WTC11 (cell line): Measurements from ENCODE around the gene SHLD1. TPM values are rescaled to one million over a fixed set of nuclear protein-coding genes. Genes with fewer than 3 reads are reported as not detected.

ENCODE experiments used
- ATAC-seq: fragments of 200-7000 bp; cut with Tn5 transposase; 2 replicates; pipeline ENCODE4 v1.10.0; 2021; ENCODE audit warnings: mild to moderate bottlenecking, moderate library complexity
- CTCF ChIA-PET: fragments of 300-600 bp; sonication (Branson Sonifier 250); formaldehyde crosslinking; loops from one replicate; lab custom pipeline; 2021; ENCODE audit warnings: antibody characterized with exemption; lab: Charles Lee
- POLR2A ChIA-PET: fragments of 350-600 bp; sonication (Branson Sonifier 250); formaldehyde crosslinking; loops from one replicate; lab custom pipeline; 2021; ENCODE audit warnings: antibody characterized with exemption; lab: Charles Lee
- DNase-seq: peaks from one replicate; pipeline ENCODE4 v3.0.0; 2021; ENCODE audit warnings: low spot score
- H3K27ac Mint-ChIP-seq: 2 replicates; pipeline ENCODE4 v1.8.0; 2021; ENCODE audit warnings: mixed read lengths
- H3K27me3 Mint-ChIP-seq: 2 replicates; pipeline ENCODE4 v1.8.0; 2021; ENCODE audit warnings: low read depth, mild to moderate bottlenecking, moderate library complexity, mixed read lengths
- H3K36me3 Mint-ChIP-seq: 2 replicates; pipeline ENCODE4 v1.8.0; 2021; ENCODE audit warnings: mixed read lengths
- H3K4me1 Mint-ChIP-seq: 2 replicates; pipeline ENCODE4 v1.8.0; 2022; ENCODE audit warnings: mixed read lengths
- H3K4me3 Mint-ChIP-seq: 2 replicates; pipeline ENCODE4 v1.8.0; 2021; ENCODE audit warnings: mild to moderate bottlenecking, moderate library complexity, mixed read lengths
- H3K9me3 Mint-ChIP-seq: 2 replicates; pipeline ENCODE4 v1.8.0; 2021; ENCODE audit warnings: mixed read lengths
- CREM ChIP-seq: sonication (generic); formaldehyde crosslinking; IDR thresholded peaks from 2 replicates; pipeline ENCODE4 v1.8.1; 2022; ENCODE audit warnings: mild to moderate bottlenecking, missing genetic modification reagents, moderate library complexity
- ELF4 ChIP-seq: sonication (generic); formaldehyde crosslinking; IDR thresholded peaks from 2 replicates; pipeline ENCODE4 v1.8.1; 2022; ENCODE audit warnings: low read depth, mild to moderate bottlenecking, moderate library complexity, missing genetic modification reagents
- ETV6 ChIP-seq: sonication (generic); formaldehyde crosslinking; IDR thresholded peaks from 2 replicates; pipeline ENCODE4 v1.8.1; 2022; ENCODE audit warnings: mild to moderate bottlenecking, missing genetic modification reagents
- GRHL2 ChIP-seq: fragments of 250-450 bp; sonication (Bioruptor Pico); IDR thresholded peaks from 2 replicates; pipeline ENCODE4 v1.8.0; 2022; ENCODE audit warnings: mild to moderate bottlenecking, moderate library complexity; ENCODE audit not compliant: insufficient replicate concordance, severe bottlenecking
- IRF2 ChIP-seq: sonication (generic); formaldehyde crosslinking; IDR thresholded peaks from 2 replicates; pipeline ENCODE4 v1.8.0; 2022; ENCODE audit warnings: low read depth, missing genetic modification reagents, borderline replicate concordance
- JUN ChIP-seq: sonication (generic); formaldehyde crosslinking; IDR thresholded peaks from 2 replicates; pipeline ENCODE4 v1.8.0; 2023; ENCODE audit warnings: mild to moderate bottlenecking, missing genetic modification reagents
- KAT7 ChIP-seq: sonication (generic); formaldehyde crosslinking; IDR thresholded peaks from 2 replicates; pipeline ENCODE4 v1.8.1; 2023; ENCODE audit warnings: missing genetic modification reagents, mild to moderate bottlenecking, borderline replicate concordance
- NFE2L1 ChIP-seq: sonication (generic); formaldehyde crosslinking; IDR thresholded peaks from 2 replicates; pipeline ENCODE4 v1.8.1; 2023; ENCODE audit warnings: missing genetic modification reagents
- NR1H2 ChIP-seq: sonication (generic); formaldehyde crosslinking; IDR thresholded peaks from 2 replicates; pipeline ENCODE4 v1.9.0; 2021; ENCODE audit warnings: mild to moderate bottlenecking, moderate library complexity, missing genetic modification reagents
- NR2C2 ChIP-seq: sonication (generic); formaldehyde crosslinking; IDR thresholded peaks from 2 replicates; pipeline ENCODE4 v1.8.0; 2022; ENCODE audit warnings: mild to moderate bottlenecking, missing genetic modification reagents
- PRRX2 ChIP-seq: fragments of 250-450 bp; sonication (Bioruptor Pico); IDR thresholded peaks from 2 replicates; pipeline ENCODE4 v1.8.0; 2021; ENCODE audit warnings: mild to moderate bottlenecking
- RELA ChIP-seq: sonication (generic); formaldehyde crosslinking; IDR thresholded peaks from 2 replicates; pipeline ENCODE4 v1.8.1; 2022; ENCODE audit warnings: missing genetic modification reagents, mild to moderate bottlenecking, borderline replicate concordance
- SMAD4 ChIP-seq: sonication (generic); formaldehyde crosslinking; IDR thresholded peaks from 2 replicates; pipeline ENCODE4 v1.8.0; 2022; ENCODE audit warnings: mild to moderate bottlenecking, missing genetic modification reagents
- TEAD4 ChIP-seq: sonication (generic); formaldehyde crosslinking; IDR thresholded peaks from 2 replicates; pipeline ENCODE4 v1.8.0; 2022; ENCODE audit warnings: mild to moderate bottlenecking, missing genetic modification reagents
- total RNA-seq: library from RNA; stranded (reverse); gene quantifications from 3 replicates; pipeline ENCODE4 v1.2.3, GENCODE V29; 2021
- TF ChIP-seq, protein P1 (sequence below): sonication (generic); formaldehyde crosslinking; IDR thresholded peaks from 2 replicates; pipeline ENCODE4 v1.8.1; 2022; ENCODE audit warnings: low read depth, missing genetic modification reagents, borderline replicate concordance
- TF ChIP-seq, protein P2 (sequence below): sonication (generic); formaldehyde crosslinking; IDR thresholded peaks from 2 replicates; pipeline ENCODE4 v1.8.0; 2022; ENCODE audit warnings: missing genetic modification reagents
- TF ChIP-seq, protein P3 (sequence below): sonication (generic); formaldehyde crosslinking; IDR thresholded peaks from 2 replicates; pipeline ENCODE4 v1.8.1; 2023; ENCODE audit warnings: mild to moderate bottlenecking, missing genetic modification reagents
- TF ChIP-seq, protein P4 (sequence below): fragments of 250-450 bp; sonication (Bioruptor Pico); IDR thresholded peaks from 2 replicates; pipeline ENCODE4 v1.9.0; 2021; ENCODE audit warnings: mild to moderate bottlenecking
- TF ChIP-seq, protein P5 (sequence below): fragments of 250-450 bp; sonication (Bioruptor Pico); IDR thresholded peaks from 2 replicates; pipeline ENCODE4 v1.8.0; 2021; ENCODE audit warnings: mild to moderate bottlenecking
- TF ChIP-seq, protein P6 (sequence below): sonication (generic); formaldehyde crosslinking; IDR thresholded peaks from 2 replicates; pipeline ENCODE4 v1.8.1; 2023; ENCODE audit warnings: mild to moderate bottlenecking, moderate library complexity, missing genetic modification reagents

Gene SHLD1
- total RNA-seq, 1 experiment from 2014 or later = 4.1 TPM

DNA sequence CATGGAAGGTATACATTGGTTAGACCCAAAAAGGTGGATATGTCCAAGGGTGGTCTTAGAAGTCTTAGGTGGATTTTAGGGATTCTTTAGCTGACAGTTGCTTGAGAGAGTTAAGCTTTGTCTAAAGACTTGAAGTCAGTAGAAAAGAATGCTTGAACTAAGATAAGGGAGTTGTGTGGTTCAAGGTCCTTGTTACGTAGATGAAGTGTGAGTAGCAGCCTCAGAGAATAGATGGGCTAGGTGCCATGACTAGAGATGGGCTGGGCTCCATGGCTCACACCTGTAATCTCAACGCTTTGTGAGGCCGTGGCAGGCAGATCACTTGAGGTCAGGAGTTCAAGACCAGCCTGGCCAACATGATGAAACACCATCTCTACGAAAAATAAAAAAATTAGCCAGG lies 1.7 kb downstream of the SHLD1 start:
- Mint-ChIP-seq H3K4me3 (peak overlapping the region; percentile 82), H3K27me3 (peaks cover 4% of the 10 kb centered on the region; the same call in 1 of the 2 replicates), H3K4me1 (peaks cover 18% of the 10 kb centered on the region), H3K36me3 (peaks cover 3% of the 10 kb centered on the region; the same call in 1 of the 2 replicates), H3K9me3 (peaks cover 4% of the 10 kb centered on the region; the same call in 1 of the 2 replicates), H3K27ac (no peak overlapping the region)
- POLR2A ChIA-PET = interaction anchor here (0.7 kb wide), 1 partner anchor 107 kb away, joined by 3 read pairs; no protein-coding TSS in a partner anchor
- CTCF ChIA-PET = no interaction called here
- TF ChIP-seq, protein P1, sequence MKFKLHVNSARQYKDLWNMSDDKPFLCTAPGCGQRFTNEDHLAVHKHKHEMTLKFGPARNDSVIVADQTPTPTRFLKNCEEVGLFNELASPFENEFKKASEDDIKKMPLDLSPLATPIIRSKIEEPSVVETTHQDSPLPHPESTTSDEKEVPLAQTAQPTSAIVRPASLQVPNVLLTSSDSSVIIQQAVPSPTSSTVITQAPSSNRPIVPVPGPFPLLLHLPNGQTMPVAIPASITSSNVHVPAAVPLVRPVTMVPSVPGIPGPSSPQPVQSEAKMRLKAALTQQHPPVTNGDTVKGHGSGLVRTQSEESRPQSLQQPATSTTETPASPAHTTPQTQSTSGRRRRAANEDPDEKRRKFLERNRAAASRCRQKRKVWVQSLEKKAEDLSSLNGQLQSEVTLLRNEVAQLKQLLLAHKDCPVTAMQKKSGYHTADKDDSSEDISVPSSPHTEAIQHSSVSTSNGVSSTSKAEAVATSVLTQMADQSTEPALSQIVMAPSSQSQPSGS (CRISPR knock-in tag) = no peak
- no peak for TF ChIP-seq NR2C2 (CRISPR knock-in tag)
- TF ChIP-seq, protein P2, sequence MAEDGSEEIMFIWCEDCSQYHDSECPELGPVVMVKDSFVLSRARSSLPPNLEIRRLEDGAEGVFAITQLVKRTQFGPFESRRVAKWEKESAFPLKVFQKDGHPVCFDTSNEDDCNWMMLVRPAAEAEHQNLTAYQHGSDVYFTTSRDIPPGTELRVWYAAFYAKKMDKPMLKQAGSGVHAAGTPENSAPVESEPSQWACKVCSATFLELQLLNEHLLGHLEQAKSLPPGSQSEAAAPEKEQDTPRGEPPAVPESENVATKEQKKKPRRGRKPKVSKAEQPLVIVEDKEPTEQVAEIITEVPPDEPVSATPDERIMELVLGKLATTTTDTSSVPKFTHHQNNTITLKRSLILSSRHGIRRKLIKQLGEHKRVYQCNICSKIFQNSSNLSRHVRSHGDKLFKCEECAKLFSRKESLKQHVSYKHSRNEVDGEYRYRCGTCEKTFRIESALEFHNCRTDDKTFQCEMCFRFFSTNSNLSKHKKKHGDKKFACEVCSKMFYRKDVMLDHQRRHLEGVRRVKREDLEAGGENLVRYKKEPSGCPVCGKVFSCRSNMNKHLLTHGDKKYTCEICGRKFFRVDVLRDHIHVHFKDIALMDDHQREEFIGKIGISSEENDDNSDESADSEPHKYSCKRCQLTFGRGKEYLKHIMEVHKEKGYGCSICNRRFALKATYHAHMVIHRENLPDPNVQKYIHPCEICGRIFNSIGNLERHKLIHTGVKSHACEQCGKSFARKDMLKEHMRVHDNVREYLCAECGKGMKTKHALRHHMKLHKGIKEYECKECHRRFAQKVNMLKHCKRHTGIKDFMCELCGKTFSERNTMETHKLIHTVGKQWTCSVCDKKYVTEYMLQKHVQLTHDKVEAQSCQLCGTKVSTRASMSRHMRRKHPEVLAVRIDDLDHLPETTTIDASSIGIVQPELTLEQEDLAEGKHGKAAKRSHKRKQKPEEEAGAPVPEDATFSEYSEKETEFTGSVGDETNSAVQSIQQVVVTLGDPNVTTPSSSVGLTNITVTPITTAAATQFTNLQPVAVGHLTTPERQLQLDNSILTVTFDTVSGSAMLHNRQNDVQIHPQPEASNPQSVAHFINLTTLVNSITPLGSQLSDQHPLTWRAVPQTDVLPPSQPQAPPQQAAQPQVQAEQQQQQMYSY = no peak
- TF ChIP-seq IRF2 (CRISPR knock-in tag) = no peak
- TF ChIP-seq RELA = no peak
- TF ChIP-seq ETV6 (CRISPR knock-in tag) = no peak
- no peak for TF ChIP-seq NFE2L1
- no peak for TF ChIP-seq ELF4 (CRISPR knock-in tag)
- TF ChIP-seq NR1H2 (CRISPR knock-in tag) = no peak
- TF ChIP-seq, protein P3, sequence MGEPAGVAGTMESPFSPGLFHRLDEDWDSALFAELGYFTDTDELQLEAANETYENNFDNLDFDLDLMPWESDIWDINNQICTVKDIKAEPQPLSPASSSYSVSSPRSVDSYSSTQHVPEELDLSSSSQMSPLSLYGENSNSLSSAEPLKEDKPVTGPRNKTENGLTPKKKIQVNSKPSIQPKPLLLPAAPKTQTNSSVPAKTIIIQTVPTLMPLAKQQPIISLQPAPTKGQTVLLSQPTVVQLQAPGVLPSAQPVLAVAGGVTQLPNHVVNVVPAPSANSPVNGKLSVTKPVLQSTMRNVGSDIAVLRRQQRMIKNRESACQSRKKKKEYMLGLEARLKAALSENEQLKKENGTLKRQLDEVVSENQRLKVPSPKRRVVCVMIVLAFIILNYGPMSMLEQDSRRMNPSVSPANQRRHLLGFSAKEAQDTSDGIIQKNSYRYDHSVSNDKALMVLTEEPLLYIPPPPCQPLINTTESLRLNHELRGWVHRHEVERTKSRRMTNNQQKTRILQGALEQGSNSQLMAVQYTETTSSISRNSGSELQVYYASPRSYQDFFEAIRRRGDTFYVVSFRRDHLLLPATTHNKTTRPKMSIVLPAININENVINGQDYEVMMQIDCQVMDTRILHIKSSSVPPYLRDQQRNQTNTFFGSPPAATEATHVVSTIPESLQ (CRISPR knock-in tag) = no peak
- TF ChIP-seq GRHL2 (CRISPR knock-in tag) = no peak
- no peak for TF ChIP-seq CREM (CRISPR knock-in tag)
- TF ChIP-seq, protein P4, sequence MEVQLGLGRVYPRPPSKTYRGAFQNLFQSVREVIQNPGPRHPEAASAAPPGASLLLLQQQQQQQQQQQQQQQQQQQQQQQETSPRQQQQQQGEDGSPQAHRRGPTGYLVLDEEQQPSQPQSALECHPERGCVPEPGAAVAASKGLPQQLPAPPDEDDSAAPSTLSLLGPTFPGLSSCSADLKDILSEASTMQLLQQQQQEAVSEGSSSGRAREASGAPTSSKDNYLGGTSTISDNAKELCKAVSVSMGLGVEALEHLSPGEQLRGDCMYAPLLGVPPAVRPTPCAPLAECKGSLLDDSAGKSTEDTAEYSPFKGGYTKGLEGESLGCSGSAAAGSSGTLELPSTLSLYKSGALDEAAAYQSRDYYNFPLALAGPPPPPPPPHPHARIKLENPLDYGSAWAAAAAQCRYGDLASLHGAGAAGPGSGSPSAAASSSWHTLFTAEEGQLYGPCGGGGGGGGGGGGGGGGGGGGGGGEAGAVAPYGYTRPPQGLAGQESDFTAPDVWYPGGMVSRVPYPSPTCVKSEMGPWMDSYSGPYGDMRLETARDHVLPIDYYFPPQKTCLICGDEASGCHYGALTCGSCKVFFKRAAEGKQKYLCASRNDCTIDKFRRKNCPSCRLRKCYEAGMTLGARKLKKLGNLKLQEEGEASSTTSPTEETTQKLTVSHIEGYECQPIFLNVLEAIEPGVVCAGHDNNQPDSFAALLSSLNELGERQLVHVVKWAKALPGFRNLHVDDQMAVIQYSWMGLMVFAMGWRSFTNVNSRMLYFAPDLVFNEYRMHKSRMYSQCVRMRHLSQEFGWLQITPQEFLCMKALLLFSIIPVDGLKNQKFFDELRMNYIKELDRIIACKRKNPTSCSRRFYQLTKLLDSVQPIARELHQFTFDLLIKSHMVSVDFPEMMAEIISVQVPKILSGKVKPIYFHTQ (CRISPR knock-in tag) = no peak
- TF ChIP-seq JUN (CRISPR knock-in tag) = no peak
- no peak for TF ChIP-seq KAT7 (CRISPR knock-in tag)
- ATAC-seq (no peak), DNase-seq (no peak)

DNA sequence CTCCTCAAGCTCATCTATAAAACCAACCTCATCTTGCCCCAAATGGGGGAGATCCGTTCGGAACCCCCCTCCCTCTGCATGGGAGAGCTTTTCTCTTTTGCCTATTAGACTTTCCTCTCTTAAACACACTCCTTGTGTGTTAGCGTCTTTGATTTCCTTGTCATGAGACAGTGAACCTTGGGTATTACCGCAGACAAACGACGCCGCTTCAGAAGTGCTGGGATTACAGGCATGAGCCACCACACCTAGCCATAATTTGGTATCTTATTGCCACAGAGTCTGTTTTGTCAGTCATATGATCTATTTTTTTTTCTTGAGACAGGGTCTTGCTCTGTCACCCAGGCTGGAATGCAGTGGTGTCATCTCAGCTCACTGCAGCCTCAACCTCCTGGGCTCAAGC lies 3.6 kb downstream of the SHLD1 start:
- no peak for ATAC-seq
- peaks cover 4% of the 10 kb centered on the region; the same call in 1 of the 2 replicates for H3K9me3 Mint-ChIP-seq
- no peak for DNase-seq
- H3K4me1 Mint-ChIP-seq = peaks cover 22% of the 10 kb centered on the region
- no peaks in the 10 kb centered on the region for H3K27me3 Mint-ChIP-seq
- ChIA-PET CTCF (interaction anchor here (0.9 to 1.4 kb wide), 2 partner anchors 35 to 196 kb away, joined by 4 to 6 read pairs; no protein-coding TSS in a partner anchor), POLR2A (interaction anchor here (0.6 to 1.0 kb wide), 2 partner anchors 39 to 300 kb away, joined by 3 read pairs; no protein-coding TSS in a partner anchor)
- H3K4me3 Mint-ChIP-seq = no peak overlapping the region; the same call in 1 of the 2 replicates
- H3K27ac Mint-ChIP-seq = peak overlapping the region; percentile 46
- H3K36me3 Mint-ChIP-seq = peaks cover 5% of the 10 kb centered on the region; the same call in 1 of the 2 replicates
- TF ChIP-seq SMAD4 (CRISPR knock-in tag) (no peak), TEAD4 (CRISPR knock-in tag) (no peak), JUN (CRISPR knock-in tag) (no peak), RELA (no peak), PRRX2 (CRISPR knock-in tag) (no peak)
- TF ChIP-seq, protein P5, sequence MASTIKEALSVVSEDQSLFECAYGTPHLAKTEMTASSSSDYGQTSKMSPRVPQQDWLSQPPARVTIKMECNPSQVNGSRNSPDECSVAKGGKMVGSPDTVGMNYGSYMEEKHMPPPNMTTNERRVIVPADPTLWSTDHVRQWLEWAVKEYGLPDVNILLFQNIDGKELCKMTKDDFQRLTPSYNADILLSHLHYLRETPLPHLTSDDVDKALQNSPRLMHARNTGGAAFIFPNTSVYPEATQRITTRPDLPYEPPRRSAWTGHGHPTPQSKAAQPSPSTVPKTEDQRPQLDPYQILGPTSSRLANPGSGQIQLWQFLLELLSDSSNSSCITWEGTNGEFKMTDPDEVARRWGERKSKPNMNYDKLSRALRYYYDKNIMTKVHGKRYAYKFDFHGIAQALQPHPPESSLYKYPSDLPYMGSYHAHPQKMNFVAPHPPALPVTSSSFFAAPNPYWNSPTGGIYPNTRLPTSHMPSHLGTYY (CRISPR knock-in tag) = no peak
- TF ChIP-seq, protein P1 (CRISPR knock-in tag) = no peak
- TF ChIP-seq, protein P6, sequence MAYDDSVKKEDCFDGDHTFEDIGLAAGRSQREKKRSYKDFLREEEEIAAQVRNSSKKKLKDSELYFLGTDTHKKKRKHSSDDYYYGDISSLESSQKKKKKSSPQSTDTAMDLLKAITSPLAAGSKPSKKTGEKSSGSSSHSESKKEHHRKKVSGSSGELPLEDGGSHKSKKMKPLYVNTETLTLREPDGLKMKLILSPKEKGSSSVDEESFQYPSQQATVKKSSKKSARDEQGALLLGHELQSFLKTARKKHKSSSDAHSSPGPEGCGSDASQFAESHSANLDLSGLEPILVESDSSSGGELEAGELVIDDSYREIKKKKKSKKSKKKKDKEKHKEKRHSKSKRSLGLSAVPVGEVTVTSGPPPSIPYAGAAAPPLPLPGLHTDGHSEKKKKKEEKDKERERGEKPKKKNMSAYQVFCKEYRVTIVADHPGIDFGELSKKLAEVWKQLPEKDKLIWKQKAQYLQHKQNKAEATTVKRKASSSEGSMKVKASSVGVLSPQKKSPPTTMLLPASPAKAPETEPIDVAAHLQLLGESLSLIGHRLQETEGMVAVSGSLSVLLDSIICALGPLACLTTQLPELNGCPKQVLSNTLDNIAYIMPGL (CRISPR knock-in tag) = no peak
